Measurements from ENCODE around the gene APC2.

Gene APC2

DNA sequence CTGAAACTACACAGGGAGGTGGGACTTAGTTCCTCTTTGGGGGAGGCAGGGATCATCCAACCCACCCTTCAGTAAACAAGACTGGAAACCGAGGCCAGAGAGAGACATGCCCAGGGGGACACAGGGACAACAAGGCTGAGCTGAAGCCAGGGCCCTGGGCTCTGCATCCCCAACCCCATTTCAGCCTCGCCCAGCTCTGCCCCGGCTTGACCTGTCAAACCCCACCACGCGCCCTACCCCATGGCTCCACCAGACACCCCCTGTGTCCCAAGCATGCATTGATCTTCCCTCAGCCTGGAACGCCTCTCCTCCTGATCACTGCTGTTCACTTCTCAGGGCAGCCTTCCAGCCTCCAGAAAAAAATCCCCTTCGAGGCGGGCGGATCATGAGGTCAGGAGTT is 2.0 kb upstream of the APC2 start:
- DNase-seq (ENCODE audit: low read depth), result no peak

GRCh38 chr19:1450735-1451731 is 1.1 kb downstream of the APC2 start:
- no peak for DNase-seq (ENCODE audit: low read depth)

DNA sequence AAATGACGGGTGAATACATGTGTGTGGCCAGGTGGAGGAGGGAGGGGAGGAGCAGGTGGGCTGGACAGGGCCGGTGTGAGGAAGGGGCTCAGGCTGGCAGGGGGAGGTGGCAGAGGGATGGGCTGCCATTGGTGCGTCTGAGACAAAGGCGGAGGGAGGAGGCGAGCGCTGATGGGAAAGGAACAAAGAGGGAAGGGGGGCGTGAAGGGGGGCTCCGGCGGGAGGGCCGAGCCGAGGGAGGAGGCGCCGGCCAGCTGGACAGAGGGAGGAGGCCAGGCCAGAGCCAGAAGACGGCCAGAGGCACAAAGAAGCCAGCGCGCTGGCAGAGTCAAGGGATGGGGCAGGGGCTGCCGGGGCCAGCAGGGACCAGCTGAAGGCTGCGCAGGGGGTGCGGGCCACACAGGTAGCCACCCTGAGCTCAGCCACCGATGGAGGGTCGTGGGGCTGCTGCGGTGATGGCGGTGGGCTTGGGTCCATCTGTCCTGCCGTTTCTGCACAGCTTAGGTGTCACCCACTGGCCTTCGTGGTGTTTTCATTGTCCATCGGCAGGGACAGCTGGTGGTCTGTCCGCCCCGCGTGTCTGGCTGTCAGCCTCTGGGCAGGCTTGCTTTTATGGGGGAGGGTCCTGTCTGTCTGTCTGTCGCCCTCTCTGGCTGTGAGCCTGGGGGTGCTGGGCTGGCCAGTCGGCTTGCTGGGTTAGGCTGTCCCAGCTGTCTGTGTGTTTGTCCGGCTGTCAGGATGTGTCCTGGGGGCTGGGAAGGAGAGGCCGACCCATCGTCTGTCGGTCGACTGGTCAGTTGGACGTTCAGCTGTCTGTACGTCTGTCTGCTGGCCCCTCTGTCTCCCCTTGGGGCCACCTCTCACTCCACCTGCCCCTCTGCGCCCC is 2.2 kb downstream of the APC2 start:
- no peak for DNase-seq (ENCODE audit: low read depth)

GRCh38 chr19:1452802-1453524 is 3.0 kb downstream of the APC2 start:
- DNase-seq (ENCODE audit: low read depth), result no peak

- DNase-seq (ENCODE audit: low read depth), result no peak
Measured at GRCh38 chr19:1453525-1454364, 3.8 kb downstream of the APC2 start.

- DNase-seq (ENCODE audit: low read depth), result no peak
Measured at GRCh38 chr19:1455002-1455335, 5.0 kb downstream of the APC2 start.

- no peak for DNase-seq (ENCODE audit: low read depth)
Measured at GRCh38 chr19:1455336-1456120, 5.6 kb downstream of the APC2 start.

GRCh38 chr19:1456121-1456900 is 6.4 kb downstream of the APC2 start:
- no peak for DNase-seq (ENCODE audit: low read depth)

DNA sequence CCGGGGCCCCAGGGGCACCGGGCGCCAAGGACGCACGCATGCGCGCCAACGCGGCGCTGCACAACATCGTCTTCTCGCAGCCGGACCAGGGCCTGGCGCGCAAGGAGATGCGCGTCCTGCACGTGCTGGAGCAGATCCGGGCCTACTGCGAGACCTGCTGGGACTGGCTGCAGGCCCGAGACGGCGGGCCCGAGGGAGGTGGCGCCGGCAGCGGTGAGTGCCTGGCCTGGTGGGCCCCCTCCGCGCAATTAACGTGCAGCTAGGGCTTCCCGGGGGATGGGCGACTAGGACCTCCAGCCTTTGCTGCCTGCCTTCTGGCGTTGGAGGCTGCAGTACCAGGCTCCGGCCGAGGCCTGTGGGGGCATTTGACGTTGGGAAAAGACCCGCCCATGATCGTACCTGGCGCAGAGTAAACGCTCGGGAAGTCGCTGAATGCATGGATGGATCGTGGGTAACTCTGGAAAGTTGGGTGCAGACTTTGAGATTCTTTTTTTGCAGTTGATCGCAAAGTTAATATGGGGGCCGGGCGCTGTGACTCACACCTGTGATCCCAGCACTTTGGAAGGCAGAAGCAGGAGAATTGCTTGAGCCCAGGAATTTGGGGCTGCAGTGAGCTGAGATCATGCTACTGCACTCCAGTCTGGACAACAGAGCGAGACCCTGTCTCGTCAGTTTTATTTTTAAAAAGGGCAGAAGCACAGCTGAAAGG is 7.3 kb downstream of the APC2 start:
- no peak for DNase-seq (ENCODE audit: low read depth)

GRCh38 chr19:1457892-1458291 is 8.0 kb downstream of the APC2 start:
- no peak for DNase-seq (ENCODE audit: low read depth)

DNA sequence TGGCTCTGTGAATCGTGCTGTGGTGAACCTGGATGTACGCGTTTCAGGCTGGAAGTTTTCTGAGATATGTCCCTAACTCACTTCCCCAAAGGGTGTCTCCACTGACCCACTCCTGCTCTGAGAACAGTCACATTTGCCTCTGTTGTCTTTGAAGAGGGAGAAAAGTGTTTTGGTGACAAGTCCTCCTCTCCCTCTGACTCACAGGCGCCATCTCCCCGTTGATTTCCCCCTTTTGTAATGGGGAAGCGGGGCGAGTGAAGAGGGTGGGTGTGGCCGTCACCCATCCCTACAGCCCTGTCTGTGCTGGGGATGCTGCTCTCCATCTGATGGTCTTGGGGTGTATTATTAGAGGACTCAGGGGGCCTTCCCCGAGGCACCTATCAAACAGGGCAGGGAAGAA is 9.6 kb downstream of the APC2 start:
- no peak for DNase-seq (ENCODE audit: low read depth)

- DNase-seq (ENCODE audit: low read depth), result no peak
Measured at GRCh38 chr19:1460033-1460995, 10.4 kb downstream of the APC2 start.

GRCh38 chr19:1461862-1462261 is 11.9 kb downstream of the APC2 start:
- DNase-seq (ENCODE audit: low read depth), result no peak

- DNase-seq (ENCODE audit: low read depth), result no peak
Measured at GRCh38 chr19:1465191-1466016, 15.5 kb downstream of the APC2 start.

DNA sequence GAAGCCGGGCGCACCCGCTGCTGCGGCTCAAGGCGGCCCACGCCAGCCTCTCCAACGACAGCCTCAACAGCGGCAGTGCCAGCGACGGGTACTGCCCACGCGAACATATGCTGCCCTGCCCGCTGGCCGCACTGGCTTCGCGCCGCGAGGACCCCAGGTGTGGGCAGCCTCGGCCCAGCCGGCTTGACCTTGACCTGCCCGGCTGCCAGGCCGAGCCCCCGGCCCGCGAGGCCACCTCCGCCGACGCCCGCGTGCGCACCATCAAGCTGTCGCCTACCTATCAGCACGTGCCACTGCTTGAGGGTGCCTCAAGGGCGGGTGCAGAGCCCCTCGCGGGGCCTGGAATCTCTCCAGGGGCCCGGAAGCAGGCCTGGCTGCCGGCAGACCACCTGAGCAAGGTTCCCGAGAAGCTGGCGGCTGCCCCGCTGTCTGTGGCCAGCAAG is 16.1 kb downstream of the APC2 start:
- DNase-seq (ENCODE audit: low read depth), result no peak

GRCh38 chr19:1466461-1467214 is 16.7 kb downstream of the APC2 start:
- DNase-seq (ENCODE audit: low read depth), result no peak

All from stimulated activated CD8-positive, alpha-beta memory T cell treated with anti-CD3 and anti-CD28 coated beads, Interleukin-15, amount 100 ng/mL, for 1 hour (primary cell).